Adipocyte (in vitro differentiated cells): ENCODE measurements around the gene SSTR4.
"Not testable (repeated sequence)": the region's sequence is repeated elsewhere in the genome, so short reads cannot be mapped to it uniquely, and the experiment has no call there.

Experiments used
- DNase-seq: peaks from one replicate; pipeline ENCODE4 v3.0.0-alpha.2; 2015; ENCODE audit warnings: low read depth
- H3K27me3 ChIP-seq: replicated peaks from 2 replicates; pipeline ENCODE4 v1.7.0; 2013; ENCODE audit warnings: mild to moderate bottlenecking, low read length, moderate library complexity; ENCODE audit not compliant: control insufficient read depth, insufficient read depth
- H3K36me3 ChIP-seq: 2 replicates; pipeline ENCODE4 v1.7.0; 2013; ENCODE audit warnings: low read length, mild to moderate bottlenecking, moderate library complexity; ENCODE audit not compliant: control insufficient read depth, insufficient read depth, severe bottlenecking
- H3K4me1 ChIP-seq: 2 replicates; pipeline ENCODE4 v1.7.0; 2013; ENCODE audit warnings: mild to moderate bottlenecking, low read length, moderate library complexity; ENCODE audit not compliant: control insufficient read depth, insufficient read depth
- H3K4me3 ChIP-seq: 2 replicates; pipeline ENCODE4 v1.7.0; 2013; ENCODE audit warnings: mild to moderate bottlenecking, low read length, moderate library complexity
- H3K9ac ChIP-seq: 2 replicates; pipeline ENCODE4 v1.7.0; 2013; ENCODE audit warnings: mild to moderate bottlenecking, low read length, moderate library complexity
- H3K9me3 ChIP-seq: 2 replicates; pipeline ENCODE4 v1.7.0; 2013; ENCODE audit warnings: mild to moderate bottlenecking, low read length, moderate library complexity; ENCODE audit not compliant: control insufficient read depth

Gene SSTR4, protein sequence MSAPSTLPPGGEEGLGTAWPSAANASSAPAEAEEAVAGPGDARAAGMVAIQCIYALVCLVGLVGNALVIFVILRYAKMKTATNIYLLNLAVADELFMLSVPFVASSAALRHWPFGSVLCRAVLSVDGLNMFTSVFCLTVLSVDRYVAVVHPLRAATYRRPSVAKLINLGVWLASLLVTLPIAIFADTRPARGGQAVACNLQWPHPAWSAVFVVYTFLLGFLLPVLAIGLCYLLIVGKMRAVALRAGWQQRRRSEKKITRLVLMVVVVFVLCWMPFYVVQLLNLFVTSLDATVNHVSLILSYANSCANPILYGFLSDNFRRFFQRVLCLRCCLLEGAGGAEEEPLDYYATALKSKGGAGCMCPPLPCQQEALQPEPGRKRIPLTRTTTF

GRCh38 chr20:23034721-23035671 is at the start of gene SSTR4:
SSTR4 (plus strand) TSS chr20:23035312; CDS start chr20:23035484, 172 bp downstream.
- Histone ChIP-seq H3K9ac (no peak within 1 kb of the TSS), H3K36me3 (no peaks in the 10 kb centered on the region), H3K9me3 (peaks cover 4% of the 10 kb centered on the region), H3K27me3 (peaks cover 70% of the 10 kb centered on the region), H3K4me3 (no peak within 1 kb of the TSS), H3K4me1 (no peaks in the 10 kb centered on the region)
- no peak for DNase-seq

DNA sequence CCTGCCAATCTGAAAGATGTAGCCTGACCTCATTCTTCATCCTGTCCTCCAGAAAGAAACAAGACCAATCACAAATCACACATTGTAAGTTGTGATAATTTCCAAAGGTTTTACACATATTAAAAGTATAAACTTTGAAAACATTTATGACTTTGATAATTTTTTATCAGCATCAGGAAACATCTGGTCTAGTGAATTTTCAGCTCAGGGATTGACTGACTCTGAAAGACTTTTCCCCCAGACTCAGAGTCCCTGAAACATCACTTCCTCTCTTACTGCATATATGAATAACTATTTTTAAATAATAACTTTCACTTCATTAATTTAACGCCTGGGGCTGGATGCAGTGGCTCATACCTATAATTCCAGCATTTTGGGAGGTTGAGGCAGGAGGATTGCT is 48.5 kb upstream of the SSTR4 start:
- H3K36me3 ChIP-seq: no peaks in the 10 kb centered on the region
- peaks cover 22% of the 10 kb centered on the region for H3K27me3 ChIP-seq
- peaks cover 10% of the 10 kb centered on the region for H3K9me3 ChIP-seq
- H3K9ac ChIP-seq: no peak overlapping the region
- no peaks in the 10 kb centered on the region for H3K4me1 ChIP-seq
- DNase-seq: no peak
- H3K4me3 ChIP-seq: no peak overlapping the region

- H3K27me3 ChIP-seq, H3K4me1 ChIP-seq, H3K4me3 ChIP-seq, H3K9me3 ChIP-seq, H3K9ac ChIP-seq, DNase-seq, H3K36me3 ChIP-seq: not testable (repeated sequence)
Measured at GRCh38 chr20:22991424-22991823, 43.7 kb upstream of the SSTR4 start.

DNA sequence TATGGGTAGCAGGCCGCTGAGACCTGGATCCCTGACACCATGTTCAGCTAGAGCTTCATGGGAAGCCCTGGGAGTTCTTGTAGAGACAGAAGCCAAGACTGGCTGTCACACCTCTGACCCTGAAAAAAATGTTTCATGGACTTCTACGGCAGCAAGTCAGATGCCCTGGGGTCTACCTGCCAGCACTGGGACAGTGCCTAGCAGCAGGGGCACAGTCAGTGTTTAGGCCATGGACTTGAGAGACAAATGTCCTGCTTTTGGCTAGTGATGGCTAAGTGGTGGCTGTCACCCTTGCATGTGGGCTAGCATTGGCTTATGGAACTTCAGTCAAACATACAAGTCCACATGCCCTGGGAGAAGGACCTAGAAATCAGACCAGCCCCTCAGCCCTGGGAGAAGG is 41.3 kb upstream of the SSTR4 start:
- Histone ChIP-seq H3K4me1 (no peaks in the 10 kb centered on the region), H3K27me3 (peaks cover 11% of the 10 kb centered on the region), H3K9ac (no peak overlapping the region), H3K4me3 (no peak overlapping the region), H3K9me3 (no peaks in the 10 kb centered on the region), H3K36me3 (no peaks in the 10 kb centered on the region)
- DNase-seq: no peak

- Histone ChIP-seq H3K4me1 (no peaks in the 10 kb centered on the region), H3K9me3 (no peaks in the 10 kb centered on the region), H3K4me3 (no peak overlapping the region), H3K36me3 (no peaks in the 10 kb centered on the region), H3K9ac (no peak overlapping the region), H3K27me3 (peaks cover 14% of the 10 kb centered on the region)
- no peak for DNase-seq
Measured at GRCh38 chr20:22995923-22996322, 39.2 kb upstream of the SSTR4 start.

GRCh38 chr20:22998476-22998875 is 36.6 kb upstream of the SSTR4 start:
- no peaks in the 10 kb centered on the region for H3K4me1 ChIP-seq
- H3K9me3 ChIP-seq: no peaks in the 10 kb centered on the region
- H3K9ac ChIP-seq: no peak overlapping the region
- H3K4me3 ChIP-seq: no peak overlapping the region
- DNase-seq: no peak
- no peaks in the 10 kb centered on the region for H3K36me3 ChIP-seq
- peaks cover 29% of the 10 kb centered on the region for H3K27me3 ChIP-seq

DNA sequence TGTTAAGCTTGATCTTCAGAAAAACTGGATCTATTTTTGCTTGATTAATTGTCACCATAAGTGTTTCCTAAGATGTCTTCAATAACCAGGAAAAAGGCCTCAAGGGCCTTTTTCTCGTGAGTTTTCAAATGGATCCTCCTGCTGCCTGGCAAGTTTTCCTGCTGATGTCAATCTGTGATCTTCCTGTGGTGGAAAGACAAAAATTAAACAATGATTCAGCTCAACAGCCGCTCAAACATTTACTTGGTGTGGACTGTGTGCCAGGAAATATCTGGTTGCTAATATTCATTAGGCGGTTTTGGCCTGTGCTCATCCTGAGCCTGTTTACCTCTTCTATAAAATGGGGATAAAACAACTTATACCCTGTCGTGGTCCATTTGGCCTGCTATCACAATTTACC is 35.4 kb upstream of the SSTR4 start:
- no peaks in the 10 kb centered on the region for H3K4me1 ChIP-seq
- H3K9me3 ChIP-seq: no peaks in the 10 kb centered on the region
- no peak overlapping the region for H3K9ac ChIP-seq
- peaks cover 29% of the 10 kb centered on the region for H3K27me3 ChIP-seq
- no peak for DNase-seq
- no peaks in the 10 kb centered on the region for H3K36me3 ChIP-seq
- no peak overlapping the region for H3K4me3 ChIP-seq

GRCh38 chr20:23000232-23000947 is 34.7 kb upstream of the SSTR4 start:
- Histone ChIP-seq H3K4me1 (no peaks in the 10 kb centered on the region), H3K4me3 (no peak overlapping the region), H3K27me3 (peaks cover 29% of the 10 kb centered on the region), H3K36me3 (no peaks in the 10 kb centered on the region), H3K9me3 (no peaks in the 10 kb centered on the region), H3K9ac (no peak overlapping the region)
- no peak for DNase-seq

GRCh38 chr20:23002276-23002675 is 32.8 kb upstream of the SSTR4 start:
- Histone ChIP-seq H3K4me3 (no peak overlapping the region), H3K9me3 (no peaks in the 10 kb centered on the region), H3K27me3 (peaks cover 21% of the 10 kb centered on the region), H3K36me3 (no peaks in the 10 kb centered on the region), H3K9ac (no peak overlapping the region), H3K4me1 (no peaks in the 10 kb centered on the region)
- no peak for DNase-seq

- Histone ChIP-seq H3K27me3 (peaks cover 18% of the 10 kb centered on the region), H3K36me3 (no peaks in the 10 kb centered on the region), H3K9ac (no peak overlapping the region), H3K4me1 (no peaks in the 10 kb centered on the region), H3K4me3 (no peak overlapping the region), H3K9me3 (no peaks in the 10 kb centered on the region)
- DNase-seq: no peak
Measured at GRCh38 chr20:23003077-23003635, 32.0 kb upstream of the SSTR4 start.
